SK-N-MC (cell line): ENCODE data around the gene MSRB1.
A peak's percentile ranks its signal among the peaks of the same experiment; 100 is the strongest.
"Not testable (repeated sequence)": the region's sequence is repeated elsewhere in the genome, so short reads cannot be mapped to it uniquely, and the experiment has no call there.

Experiments used
- DNase-seq: peaks from one replicate; pipeline ENCODE4 v3.0.0-alpha.2; 2011; ENCODE audit warnings: low read depth, low spot score
- H3K27ac ChIP-seq: fragments of 200-600 bp; sonication (generic); 2 replicates; pipeline ENCODE4 v1.5.1; 2016; ENCODE audit warnings: mixed run types
- H3K36me3 ChIP-seq: fragments of 200-600 bp; sonication (generic); 2 replicates; pipeline ENCODE4 v1.6.1; 2017; ENCODE audit warnings: antibody characterized with exemption, low read length, mixed read lengths; ENCODE audit not compliant: insufficient read depth
- H3K4me3 ChIP-seq: fragments of 200-600 bp; sonication (generic); 2 replicates; pipeline ENCODE4 v1.5.1; 2016
- H3K9ac ChIP-seq: fragments of 200-600 bp; sonication (generic); 2 replicates; pipeline ENCODE4 v1.8.0; 2017; ENCODE audit warnings: mixed run types, mixed read lengths; ENCODE audit not compliant: insufficient read length
- H3K9me3 ChIP-seq: fragments of 200-600 bp; sonication (generic); 2 replicates; pipeline ENCODE4 v1.6.1; 2017; ENCODE audit warnings: low read depth, mild to moderate bottlenecking, antibody characterized with exemption, low read length, moderate library complexity, mixed read lengths
- EZH2 ChIP-seq: fragments of 200-600 bp; sonication (generic); IDR thresholded peaks from one replicate; pipeline ENCODE4 v1.6.1; 2017; ENCODE audit warnings: antibody characterized with exemption
- FOXP2 ChIP-seq: optimal IDR thresholded peaks from 2 replicates; pipeline ENCODE3; 2011; ENCODE audit warnings: mild to moderate bottlenecking, moderate library complexity; ENCODE audit not compliant: insufficient read depth; ENCODE audit errors: extremely low read length, control extremely low read depth
- POLR2AphosphoS5 ChIP-seq: IDR thresholded peaks from 2 replicates; pipeline ENCODE4 v1.6.1; 2012; ENCODE audit warnings: mild to moderate bottlenecking, low read depth, low read length, borderline replicate concordance

The MSRB1 gene

DNA sequence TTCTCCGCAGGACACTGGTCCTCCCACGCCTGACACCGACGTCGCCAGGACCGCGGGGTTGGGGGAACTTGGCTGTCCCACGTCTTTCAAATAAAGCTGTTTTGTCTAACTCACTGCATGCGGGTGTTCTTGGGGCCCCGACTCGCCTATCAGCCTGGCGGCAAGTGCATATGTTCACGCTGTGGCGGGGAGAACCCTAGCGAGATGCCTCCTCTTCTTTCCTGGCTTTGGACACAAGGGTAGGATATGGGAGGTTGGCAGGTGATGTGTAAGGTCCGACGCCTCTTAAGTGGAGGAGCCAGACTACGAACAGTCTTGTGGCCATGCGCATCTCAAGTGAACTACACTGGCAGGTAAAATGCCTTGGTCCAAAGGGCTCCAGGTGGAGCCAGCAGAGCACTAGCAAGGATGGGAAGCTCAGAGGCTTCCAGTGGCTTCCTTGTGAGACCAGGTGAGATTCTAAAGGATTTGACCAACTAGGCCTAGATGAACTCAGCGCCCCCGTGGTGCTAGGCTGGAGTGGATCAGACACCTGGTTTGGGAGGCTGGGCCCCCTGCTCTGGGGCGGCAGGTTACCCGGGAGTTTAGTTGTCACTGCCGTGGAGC is 22.5 kb upstream of the MSRB1 start:
- TF ChIP-seq FOXP2 (no peak), EZH2 (no peak), POLR2AphosphoS5 (no peak)
- DNase-seq = no peak
- peak overlapping the region; percentile 95 for H3K9ac ChIP-seq

DNA sequence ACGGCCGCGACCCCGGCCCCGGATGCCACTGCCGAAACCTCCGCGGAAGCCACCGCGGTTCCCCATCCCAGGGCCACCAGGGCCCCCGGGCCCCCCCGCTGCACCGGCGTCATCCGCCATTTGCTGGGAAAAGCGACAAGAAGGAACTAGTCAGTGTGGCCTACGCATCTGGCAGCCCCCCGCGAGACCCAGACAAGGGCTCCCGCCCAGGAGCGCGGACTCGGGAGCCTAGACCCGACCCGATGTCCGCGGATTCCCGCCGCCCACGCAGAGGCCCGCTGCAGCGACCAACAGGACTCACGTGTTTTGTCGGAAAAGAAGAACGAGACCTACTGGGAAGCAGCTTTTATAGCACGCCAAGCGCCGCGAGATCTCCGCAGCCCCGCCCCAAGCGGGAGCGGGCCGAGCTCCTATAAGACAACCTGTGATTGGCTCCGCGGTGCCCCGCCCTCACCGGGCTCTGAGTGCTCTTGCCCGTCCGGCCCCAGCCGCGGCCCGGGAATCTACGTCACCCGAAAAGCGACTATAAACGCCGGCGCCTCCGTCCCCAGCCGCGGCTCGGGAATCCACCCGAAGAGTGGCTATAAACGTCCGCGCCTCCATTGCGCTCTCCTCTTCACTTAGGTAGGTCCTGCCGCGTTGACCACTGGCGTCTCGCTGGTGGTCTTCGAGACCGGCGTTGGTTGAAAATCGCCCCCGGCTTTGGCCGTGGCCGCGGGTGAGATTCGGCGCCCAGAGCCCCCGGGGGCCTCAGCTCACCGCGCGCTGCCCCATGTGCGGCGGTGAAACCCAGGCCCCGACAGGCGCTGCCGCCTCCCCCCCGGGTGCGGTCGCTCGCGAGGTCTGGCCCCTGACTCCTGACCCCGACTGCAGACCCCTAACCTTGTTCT is 21.8 kb upstream of the MSRB1 start, which contains the start of gene RPS2:
TSS of gene RPS2 (minus strand) at position 321 of the 890 bp plus-strand sequence. CDS start at position 120, 201 bp downstream.
- TF ChIP-seq EZH2 = no peak
- peak; percentile 100 for TF ChIP-seq POLR2AphosphoS5
- Histone ChIP-seq H3K27ac (peak within 1 kb of the TSS; percentile 94), H3K4me3 (peak within 1 kb of the TSS; percentile 94), H3K9me3 (no peaks in the 10 kb centered on the region), H3K36me3 (peaks cover 27% of the 10 kb centered on the region), H3K9ac (peak within 1 kb of the TSS; percentile 95)
- DNase-seq = peak; percentile 94

More for the DNA sequence above, 22.5 kb upstream of the MSRB1 start:
- Histone ChIP-seq H3K27ac (peak overlapping the region; percentile 83), H3K9me3 (no peaks in the 10 kb centered on the region), H3K4me3 (peak overlapping the region; percentile 94), H3K36me3 (peaks cover 27% of the 10 kb centered on the region)

DNA sequence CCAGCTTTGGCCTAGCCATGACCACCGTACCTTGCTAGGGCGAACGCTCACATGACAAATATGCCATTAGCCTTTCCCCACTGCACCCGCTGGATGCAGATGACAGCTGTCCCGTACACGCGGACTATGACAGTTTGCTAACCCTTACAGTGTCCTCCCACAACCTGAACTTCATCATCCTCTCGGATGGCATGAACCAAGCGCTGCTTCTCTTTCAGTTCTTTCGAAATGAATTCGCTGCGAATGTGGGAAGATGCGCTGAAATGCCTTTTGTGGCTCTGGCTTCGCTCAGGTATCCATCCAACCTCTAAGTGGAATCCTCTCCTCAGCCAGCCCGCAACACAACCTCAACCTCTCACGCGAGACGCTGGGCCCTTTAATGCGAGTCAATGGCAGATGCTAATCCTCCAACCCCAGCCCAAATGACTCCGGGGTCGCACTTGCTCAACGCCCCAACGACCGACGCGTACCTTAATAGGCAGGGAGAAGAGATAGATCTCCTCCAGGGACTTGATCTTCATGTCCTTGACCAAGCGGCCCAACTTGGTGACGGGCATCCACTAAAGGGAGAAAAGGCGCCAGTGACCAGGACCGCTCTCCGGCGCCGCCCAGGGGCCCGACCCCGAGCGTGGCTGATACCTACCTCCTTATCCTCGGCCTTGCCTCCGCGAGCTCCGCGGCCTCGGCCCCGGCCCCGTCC is 21.0 kb upstream of the MSRB1 start:
- H3K9me3 ChIP-seq = no peaks in the 10 kb centered on the region
- peaks cover 27% of the 10 kb centered on the region for H3K36me3 ChIP-seq
- H3K9ac ChIP-seq = peak overlapping the region; percentile 95
- DNase-seq = no peak
- H3K27ac ChIP-seq = peak overlapping the region; percentile 94
- peak overlapping the region; percentile 94 for H3K4me3 ChIP-seq
- no peak; the same call in 1 of the 2 replicates for TF ChIP-seq POLR2AphosphoS5
- no peak for TF ChIP-seq FOXP2
- TF ChIP-seq EZH2 = no peak

DNA sequence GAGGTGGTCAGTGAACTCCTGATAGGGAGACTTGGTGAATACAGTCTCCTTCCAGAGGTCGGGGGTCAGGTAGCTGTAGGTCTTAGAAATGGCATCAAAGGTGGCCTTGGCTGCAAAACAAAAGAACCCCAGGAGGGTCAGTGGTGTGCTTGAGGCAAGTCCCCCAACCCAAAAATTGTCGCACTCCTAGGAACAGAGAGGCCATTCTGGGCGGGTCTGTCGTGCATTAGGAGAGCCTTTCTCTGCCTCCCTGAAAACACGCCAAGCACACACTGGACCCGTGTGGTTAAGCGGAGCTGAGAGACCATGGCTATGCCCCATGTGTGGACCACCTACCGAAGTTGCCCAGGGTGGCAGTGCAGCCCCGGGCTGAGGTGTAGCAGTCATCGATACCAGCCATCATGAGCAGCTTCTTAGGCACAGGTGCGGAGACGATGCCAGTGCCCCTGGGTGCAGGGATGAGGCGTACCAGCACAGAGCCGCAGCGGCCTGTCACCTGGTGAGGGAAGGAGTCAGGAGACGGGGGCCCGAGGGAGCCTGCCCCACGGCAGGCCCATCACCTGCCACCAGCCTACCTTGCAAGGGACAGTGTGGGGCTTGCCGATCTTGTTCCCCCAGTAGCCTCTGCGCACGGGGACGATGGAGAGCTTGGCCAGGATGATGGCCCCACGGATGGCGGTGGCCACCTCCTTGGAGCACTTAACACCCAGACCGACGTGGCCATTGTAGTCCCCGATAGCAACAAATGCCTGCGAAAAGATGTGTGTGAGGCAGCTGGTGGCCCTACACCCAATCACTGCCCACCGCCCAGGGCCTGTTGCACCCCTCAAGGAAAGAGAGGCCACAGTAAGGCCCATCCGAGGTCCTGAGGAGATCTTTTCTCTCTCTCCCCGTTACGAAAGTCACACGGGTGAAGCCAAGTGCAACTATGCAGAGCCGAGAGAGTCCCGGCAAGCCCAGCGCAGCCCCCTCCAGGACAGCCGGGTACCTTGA is 19.5 kb upstream of the MSRB1 start:
- H3K27ac ChIP-seq = peak overlapping the region; percentile 94
- DNase-seq, H3K9me3 ChIP-seq: not testable (repeated sequence)
- H3K4me3 ChIP-seq = peak overlapping the region; percentile 94
- peak overlapping the region; percentile 95 for H3K9ac ChIP-seq
- H3K36me3 ChIP-seq = peaks cover 27% of the 10 kb centered on the region

DNA sequence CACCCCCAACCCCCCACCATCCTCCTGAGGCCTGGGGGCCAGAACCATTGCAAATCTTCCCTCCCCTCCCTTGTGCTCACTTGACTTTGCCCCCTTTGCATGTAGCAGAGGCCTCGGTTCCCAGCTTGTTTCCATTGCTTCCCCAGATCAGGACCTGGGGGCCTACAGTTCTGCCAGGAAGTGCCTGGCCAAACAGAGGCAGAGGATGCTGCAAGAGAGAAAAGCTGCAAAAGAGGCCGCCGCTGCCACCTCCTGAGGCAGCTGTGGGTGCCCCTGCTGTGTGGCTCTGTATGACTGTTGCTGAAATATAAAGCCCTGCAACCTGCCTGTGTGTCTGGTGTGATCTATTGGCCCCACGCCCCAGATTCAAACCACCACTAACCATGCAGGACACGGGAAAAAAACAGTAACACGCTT is 18.7 kb upstream of the MSRB1 start:
- H3K36me3 ChIP-seq = peaks cover 27% of the 10 kb centered on the region
- no peak for DNase-seq
- H3K27ac ChIP-seq = peak overlapping the region; percentile 57
- peak overlapping the region; percentile 94 for H3K4me3 ChIP-seq
- H3K9me3 ChIP-seq = no peaks in the 10 kb centered on the region
- no peak overlapping the region for H3K9ac ChIP-seq
- no peak; the same call in 1 of the 2 replicates for TF ChIP-seq POLR2AphosphoS5
- TF ChIP-seq EZH2 = no peak
- TF ChIP-seq FOXP2 = no peak

DNA sequence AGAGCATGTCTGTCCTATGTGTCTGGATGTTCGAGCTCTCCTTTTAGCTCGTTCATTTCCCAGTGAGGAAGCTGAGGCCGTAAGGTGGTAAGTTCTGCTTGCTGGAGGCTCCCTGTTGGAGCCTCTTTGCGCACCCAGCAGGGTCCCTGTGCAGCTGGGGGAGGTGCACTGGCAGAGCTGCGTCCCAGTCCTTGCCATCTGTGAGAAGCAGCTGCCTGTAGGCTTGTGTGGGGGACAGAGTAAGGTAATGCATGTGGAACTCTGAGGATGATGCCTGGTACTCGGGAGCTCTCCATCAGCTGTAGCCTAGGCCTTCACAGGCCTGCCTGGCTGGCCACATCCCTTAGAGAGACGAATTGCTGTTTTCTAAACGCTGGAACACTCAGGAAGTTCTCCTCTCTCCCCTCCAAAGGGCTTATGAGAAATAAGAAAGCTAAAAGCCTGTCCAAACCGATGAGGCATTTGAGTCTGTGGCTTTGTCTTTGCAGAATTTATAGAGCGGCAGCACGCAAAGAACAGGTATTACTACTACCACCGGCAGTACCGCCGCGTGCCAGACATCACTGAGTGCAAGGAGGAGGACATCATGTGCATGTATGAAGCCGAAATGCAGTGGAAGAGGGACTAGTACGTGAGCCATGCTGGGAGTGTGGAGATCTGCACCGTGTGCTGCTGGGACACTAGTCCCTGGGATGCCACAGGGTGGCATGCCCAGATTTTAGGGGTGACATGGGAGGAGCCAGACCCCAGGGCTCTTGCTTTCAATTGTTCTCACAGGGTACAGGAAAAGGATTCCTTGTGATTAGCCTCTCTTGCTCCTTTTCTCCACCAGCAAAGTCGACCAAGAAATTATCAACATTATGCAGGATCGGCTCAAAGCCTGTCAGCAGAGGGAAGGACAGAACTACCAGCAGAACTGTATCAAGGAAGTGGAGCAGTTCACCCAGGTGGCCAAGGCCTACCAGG is 17.9 kb upstream of the MSRB1 start:
- peak overlapping the region; percentile 94 for H3K9ac ChIP-seq
- H3K4me3 ChIP-seq = peak overlapping the region; percentile 98
- no peak for DNase-seq
- peaks cover 27% of the 10 kb centered on the region for H3K36me3 ChIP-seq
- H3K27ac ChIP-seq = peak overlapping the region; percentile 68
- H3K9me3 ChIP-seq = no peaks in the 10 kb centered on the region
- TF ChIP-seq EZH2 (no peak), POLR2AphosphoS5 (peak; percentile 68), FOXP2 (no peak)
